Measurements from ENCODE around the gene FBXL7. TPM values are rescaled to one million over a fixed set of nuclear protein-coding genes. Genes with fewer than 3 reads are reported as not detected.
A peak's percentile ranks its signal among the peaks of the same experiment; 100 is the strongest.

FBXL7 gene
- total and polyA plus RNA-seq, 2 donors (not counting 1 experiment from before 2014, with no cell fraction given), result 6.4 to 12.9 TPM

GRCh38 chr5:15483351-15484097 is 16.5 kb upstream of the FBXL7 start:
- Histone ChIP-seq H3K9me3 (ENCODE audit: control insufficient read depth, insufficient read depth, low read depth, low read length) (no peaks in the 10 kb centered on the region), H4K20me1 (ENCODE audit: control insufficient read depth, extremely low read depth, insufficient read depth, low read length) (no peaks in the 10 kb centered on the region), H3K79me2 (ENCODE audit: control insufficient read depth, insufficient read depth, low read length) (no peaks in the 10 kb centered on the region), H3K36me3 (ENCODE audit: control insufficient read depth, insufficient read depth, low read length) (no peaks in the 10 kb centered on the region), H3K27me3 (ENCODE audit: control insufficient read depth, insufficient read depth, low read length) (peaks cover 7% of the 10 kb centered on the region), H3K27ac (ENCODE audit: insufficient read depth, low read length) (no peak overlapping the region), H3K4me1 (ENCODE audit: control insufficient read depth, extremely low read depth, insufficient read depth, low read length) (no peaks in the 10 kb centered on the region), H2AFZ (ENCODE audit: low read length) (no peak overlapping the region), H3K9ac (ENCODE audit: insufficient read depth, low read length) (no peak overlapping the region), H3K4me3 (replicated peaks in 1 of 4; ENCODE audit: control extremely low read depth in 1 of 4, insufficient read depth in 1 of 4, low read depth in 3 of 4, low read length in 4 of 4) (no peak overlapping the region), H3K4me2 (ENCODE audit: extremely low read depth, insufficient read depth, low read length) (no peak overlapping the region)
- TF ChIP-seq CTCF (conservative IDR thresholded peaks at IDR 0.05 in 1 of 2, IDR thresholded peaks at IDR 0.05 in 1 of 2; ENCODE audit: low read depth in 1 of 2, low read length in 2 of 2), result no peak
- TF ChIP-seq EZH2 (IDR thresholded peaks at IDR 0.05; ENCODE audit: low read length, missing control alignments), result no peak
- DNase-seq (ENCODE audit: low read depth in 2 of 2), result peak; percentile 17 to 41

GRCh38 chr5:15487228-15487627 is 12.8 kb upstream of the FBXL7 start:
- Histone ChIP-seq H3K79me2 (ENCODE audit: control insufficient read depth, insufficient read depth, low read length) (no peaks in the 10 kb centered on the region), H2AFZ (ENCODE audit: low read length) (no peak overlapping the region), H3K4me3 (replicated peaks in 1 of 4; ENCODE audit: control extremely low read depth in 1 of 4, insufficient read depth in 1 of 4, low read depth in 3 of 4, low read length in 4 of 4) (no peak overlapping the region), H4K20me1 (ENCODE audit: control insufficient read depth, extremely low read depth, insufficient read depth, low read length) (no peaks in the 10 kb centered on the region), H3K9me3 (ENCODE audit: control insufficient read depth, insufficient read depth, low read depth, low read length) (no peaks in the 10 kb centered on the region), H3K27me3 (ENCODE audit: control insufficient read depth, insufficient read depth, low read length) (peaks cover 7% of the 10 kb centered on the region), H3K4me2 (ENCODE audit: extremely low read depth, insufficient read depth, low read length) (no peak overlapping the region), H3K27ac (ENCODE audit: insufficient read depth, low read length) (no peak overlapping the region), H3K9ac (ENCODE audit: insufficient read depth, low read length) (no peak overlapping the region), H3K36me3 (ENCODE audit: control insufficient read depth, insufficient read depth, low read length) (no peaks in the 10 kb centered on the region), H3K4me1 (ENCODE audit: control insufficient read depth, extremely low read depth, insufficient read depth, low read length) (no peaks in the 10 kb centered on the region)
- no peak for TF ChIP-seq CTCF (conservative IDR thresholded peaks at IDR 0.05 in 1 of 2, IDR thresholded peaks at IDR 0.05 in 1 of 2; ENCODE audit: low read depth in 1 of 2, low read length in 2 of 2)
- no peak for TF ChIP-seq EZH2 (IDR thresholded peaks at IDR 0.05; ENCODE audit: low read length, missing control alignments)
- DNase-seq (ENCODE audit: low read depth in 2 of 2), result no peak

GRCh38 chr5:15489571-15490235 is 10.3 kb upstream of the FBXL7 start:
- Histone ChIP-seq H3K4me2 (ENCODE audit: extremely low read depth, insufficient read depth, low read length) (no peak overlapping the region), H3K36me3 (ENCODE audit: control insufficient read depth, insufficient read depth, low read length) (no peaks in the 10 kb centered on the region), H3K4me3 (replicated peaks in 1 of 4; ENCODE audit: control extremely low read depth in 1 of 4, insufficient read depth in 1 of 4, low read depth in 3 of 4, low read length in 4 of 4) (no peak overlapping the region), H3K4me1 (ENCODE audit: control insufficient read depth, extremely low read depth, insufficient read depth, low read length) (no peaks in the 10 kb centered on the region), H3K9ac (ENCODE audit: insufficient read depth, low read length) (no peak overlapping the region), H3K9me3 (ENCODE audit: control insufficient read depth, insufficient read depth, low read depth, low read length) (no peaks in the 10 kb centered on the region), H3K27ac (ENCODE audit: insufficient read depth, low read length) (no peak overlapping the region), H2AFZ (ENCODE audit: low read length) (no peak overlapping the region), H4K20me1 (ENCODE audit: control insufficient read depth, extremely low read depth, insufficient read depth, low read length) (no peaks in the 10 kb centered on the region), H3K27me3 (ENCODE audit: control insufficient read depth, insufficient read depth, low read length) (peaks cover 5% of the 10 kb centered on the region), H3K79me2 (ENCODE audit: control insufficient read depth, insufficient read depth, low read length) (no peaks in the 10 kb centered on the region)
- peak in 1 of 2 donors; percentile 21 for DNase-seq (ENCODE audit: low read depth in 2 of 2)
- no peak for TF ChIP-seq CTCF (conservative IDR thresholded peaks at IDR 0.05 in 1 of 2, IDR thresholded peaks at IDR 0.05 in 1 of 2; ENCODE audit: low read depth in 1 of 2, low read length in 2 of 2)
- no peak for TF ChIP-seq EZH2 (IDR thresholded peaks at IDR 0.05; ENCODE audit: low read length, missing control alignments)

All from fibroblast of lung (primary cell).